ENCODE measurements around the gene AURKAIP1. TPM values are rescaled to one million over a fixed set of nuclear protein-coding genes. Genes with fewer than 3 reads are reported as not detected.

The AURKAIP1 gene
- total and polyA plus RNA-seq, 2 of the 13 experiments (the other 11 are each of a cell fraction or from before 2014, with no cell fraction given) = 69.5 to 175 TPM

- TF ChIP-seq, protein P1, sequence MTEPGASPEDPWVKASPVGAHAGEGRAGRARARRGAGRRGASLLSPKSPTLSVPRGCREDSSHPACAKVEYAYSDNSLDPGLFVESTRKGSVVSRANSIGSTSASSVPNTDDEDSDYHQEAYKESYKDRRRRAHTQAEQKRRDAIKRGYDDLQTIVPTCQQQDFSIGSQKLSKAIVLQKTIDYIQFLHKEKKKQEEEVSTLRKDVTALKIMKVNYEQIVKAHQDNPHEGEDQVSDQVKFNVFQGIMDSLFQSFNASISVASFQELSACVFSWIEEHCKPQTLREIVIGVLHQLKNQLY (CRISPR knock-in tag; IDR thresholded peaks at IDR 0.05) = peak; percentile 30; the same call in 1 of the 2 replicates
- TF ChIP-seq NR2F6 (IDR thresholded peaks at IDR 0.05) (peak; percentile 98), NR2F6 (CRISPR knock-in tag; IDR thresholded peaks at IDR 0.05) (peak; percentile 94), KLF16 (CRISPR knock-in tag; IDR thresholded peaks at IDR 0.05) (peak in 1 of 2 experiments; percentile 24; a peak in 1 of 4 replicates), ZNF501 (CRISPR knock-in tag; IDR thresholded peaks at IDR 0.05) (peak; percentile 42; the same call in 1 of the 2 replicates), ZBTB14 (CRISPR knock-in tag; IDR thresholded peaks at IDR 0.05) (0 out of 2 replicates have a peak, but pooled peaks have one; percentile 13), ZNF414 (CRISPR knock-in tag; IDR thresholded peaks at IDR 0.05) (no peak), KDM2A (CRISPR knock-in tag; IDR thresholded peaks at IDR 0.05; ENCODE audit: borderline replicate concordance, low read depth) (peak; percentile 59; the same call in 1 of the 2 replicates), SP5 (CRISPR knock-in tag; IDR thresholded peaks at IDR 0.05; ENCODE audit: borderline replicate concordance, low read depth) (peak; percentile 89), SMAD3 (CRISPR knock-in tag; IDR thresholded peaks at IDR 0.05) (no peak), SP2 (CRISPR knock-in tag; IDR thresholded peaks at IDR 0.05) (no peak), ZNF605 (CRISPR knock-in tag; IDR thresholded peaks at IDR 0.05) (no peak), ATF7 (IDR thresholded peaks at IDR 0.05) (no peak), ATF7 (CRISPR knock-in tag; IDR thresholded peaks at IDR 0.05) (0 out of 2 replicates have a peak, but pooled peaks have one; percentile 47), SPEN (CRISPR knock-in tag; IDR thresholded peaks at IDR 0.05; ENCODE audit: low read depth) (peak; percentile 69), ZNF367 (CRISPR knock-in tag; IDR thresholded peaks at IDR 0.05; ENCODE audit: borderline replicate concordance) (0 out of 2 replicates have a peak, but pooled peaks have one; percentile 35), HOXA5 (CRISPR knock-in tag; IDR thresholded peaks at IDR 0.05) (0 out of 2 replicates have a peak, but pooled peaks have one; percentile 69), RXRA (CRISPR knock-in tag; IDR thresholded peaks at IDR 0.05) (peak; percentile 95), ZNF556 (CRISPR knock-in tag; IDR thresholded peaks at IDR 0.05; ENCODE audit: borderline replicate concordance) (no peak), RXRB (CRISPR knock-in tag; IDR thresholded peaks at IDR 0.05; ENCODE audit: borderline replicate concordance) (peak; percentile 79), PHF5A (CRISPR knock-in tag; IDR thresholded peaks at IDR 0.05; ENCODE audit: low read depth, unreplicated experiment) (peak; percentile 37), RCOR2 (CRISPR knock-in tag; IDR thresholded peaks at IDR 0.05) (0 out of 2 replicates have a peak, but pooled peaks have one; percentile 14), E2F1 (CRISPR knock-in tag; IDR thresholded peaks at IDR 0.05) (peak; percentile 18)
- TF ChIP-seq, protein P2, sequence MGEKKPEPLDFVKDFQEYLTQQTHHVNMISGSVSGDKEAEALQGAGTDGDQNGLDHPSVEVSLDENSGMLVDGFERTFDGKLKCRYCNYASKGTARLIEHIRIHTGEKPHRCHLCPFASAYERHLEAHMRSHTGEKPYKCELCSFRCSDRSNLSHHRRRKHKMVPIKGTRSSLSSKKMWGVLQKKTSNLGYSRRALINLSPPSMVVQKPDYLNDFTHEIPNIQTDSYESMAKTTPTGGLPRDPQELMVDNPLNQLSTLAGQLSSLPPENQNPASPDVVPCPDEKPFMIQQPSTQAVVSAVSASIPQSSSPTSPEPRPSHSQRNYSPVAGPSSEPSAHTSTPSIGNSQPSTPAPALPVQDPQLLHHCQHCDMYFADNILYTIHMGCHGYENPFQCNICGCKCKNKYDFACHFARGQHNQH (CRISPR knock-in tag; IDR thresholded peaks at IDR 0.05) = 0 out of 2 replicates have a peak, but pooled peaks have one; percentile 23
- TF ChIP-seq, protein P3, sequence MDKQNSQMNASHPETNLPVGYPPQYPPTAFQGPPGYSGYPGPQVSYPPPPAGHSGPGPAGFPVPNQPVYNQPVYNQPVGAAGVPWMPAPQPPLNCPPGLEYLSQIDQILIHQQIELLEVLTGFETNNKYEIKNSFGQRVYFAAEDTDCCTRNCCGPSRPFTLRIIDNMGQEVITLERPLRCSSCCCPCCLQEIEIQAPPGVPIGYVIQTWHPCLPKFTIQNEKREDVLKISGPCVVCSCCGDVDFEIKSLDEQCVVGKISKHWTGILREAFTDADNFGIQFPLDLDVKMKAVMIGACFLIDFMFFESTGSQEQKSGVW (CRISPR knock-in tag; IDR thresholded peaks at IDR 0.05; ENCODE audit: borderline replicate concordance) = no peak
These were observed 15.1 kb downstream of the AURKAIP1 start (continued) for GRCh38 chr1:1359664-1360468.
